Activated CD4-positive, alpha-beta T cell treated with anti-CD3 and anti-CD28 coated beads, Interleukin-2, amount 50 U/mL, for 48 hours (primary cell): ENCODE data around the gene RARRES2.
"Not testable (repeated sequence)": the region's sequence is repeated elsewhere in the genome, so short reads cannot be mapped to it uniquely, and the experiment has no call there.

Source experiments
- DNase-seq, 2 experiments: peaks; one replicate each; pipeline ENCODE4 v3.0.0-alpha.2; 2020

Gene RARRES2

GRCh38 chr7:150313870-150314269 lies 27.6 kb downstream of the RARRES2 start:
- DNase-seq: no peak

- no peak for DNase-seq
Measured at GRCh38 chr7:150313367-150313809, 28.0 kb downstream of the RARRES2 start.

- DNase-seq: not testable (repeated sequence)
Measured at GRCh38 chr7:150312649-150313366, 28.6 kb downstream of the RARRES2 start.

GRCh38 chr7:150311711-150312110 lies 29.7 kb downstream of the RARRES2 start:
- DNase-seq: no peak

- no peak for DNase-seq
Measured at GRCh38 chr7:150311146-150311545, 30.3 kb downstream of the RARRES2 start.

- no peak for DNase-seq
Measured at GRCh38 chr7:150308575-150308974, 32.9 kb downstream of the RARRES2 start.

GRCh38 chr7:150307904-150308303 lies 33.5 kb downstream of the RARRES2 start:
- no peak for DNase-seq

GRCh38 chr7:150307129-150307528 lies 34.3 kb downstream of the RARRES2 start:
- DNase-seq: no peak

- DNase-seq: not testable (repeated sequence)
Measured at GRCh38 chr7:150306377-150306776, 35.1 kb downstream of the RARRES2 start.

- DNase-seq: not testable (repeated sequence)
Measured at GRCh38 chr7:150305903-150306284, 35.5 kb downstream of the RARRES2 start.

- DNase-seq: not testable (repeated sequence)
Measured at GRCh38 chr7:150305259-150305902, 36.0 kb downstream of the RARRES2 start.

- DNase-seq: not testable (repeated sequence)
Measured at GRCh38 chr7:150304499-150305258, 36.8 kb downstream of the RARRES2 start.

GRCh38 chr7:150302908-150303310 lies 38.5 kb downstream of the RARRES2 start:
- DNase-seq: not testable (repeated sequence)

- DNase-seq: not testable (repeated sequence)
Measured at GRCh38 chr7:150297978-150298377, 43.5 kb downstream of the RARRES2 start.

GRCh38 chr7:150296802-150297201 lies 44.6 kb downstream of the RARRES2 start:
- DNase-seq: not testable (repeated sequence)

- DNase-seq: not testable (repeated sequence)
Measured at GRCh38 chr7:150295614-150296013, 45.8 kb downstream of the RARRES2 start.

GRCh38 chr7:150295027-150295426 lies 46.4 kb downstream of the RARRES2 start:
- not testable (repeated sequence) for DNase-seq

GRCh38 chr7:150290317-150290716 lies 51.1 kb downstream of the RARRES2 start:
- not testable (repeated sequence) for DNase-seq

GRCh38 chr7:150288816-150289215 lies 52.6 kb downstream of the RARRES2 start:
- not testable (repeated sequence) for DNase-seq
